Stimulated activated CD8-positive, alpha-beta memory T cell treated with anti-CD3 and anti-CD28 coated beads, Interleukin-15, amount 100 ng/mL, for 4 hours (primary cell): Measurements from ENCODE around the gene GPATCH8.

ENCODE experiments used
- DNase-seq, 2 donors: peaks; one replicate each; pipeline ENCODE4 v3.0.0-alpha.2; 2020; ENCODE audit warnings: low read depth in 2 of 2

The GPATCH8 gene

DNA sequence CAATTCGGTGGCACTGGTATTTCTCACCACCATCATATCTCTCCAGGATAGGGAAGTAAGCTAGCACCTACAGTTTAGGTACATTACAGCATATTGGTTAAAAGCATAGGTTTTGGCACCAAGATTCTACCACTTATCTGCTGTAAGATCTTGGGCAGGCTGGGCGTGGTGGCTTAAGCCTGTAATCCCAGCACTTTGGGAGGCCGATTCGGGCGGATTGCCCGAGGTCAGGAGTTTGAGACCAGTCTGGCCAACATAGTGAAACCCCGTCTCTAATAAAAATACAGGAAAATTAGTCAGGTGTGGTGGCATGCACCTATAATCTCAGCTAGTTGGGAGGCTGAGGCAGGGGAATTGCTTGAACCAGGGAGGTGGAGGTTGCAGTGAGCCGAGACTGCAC, 51.4 kb downstream of the GPATCH8 start:
- DNase-seq = no peak

DNA sequence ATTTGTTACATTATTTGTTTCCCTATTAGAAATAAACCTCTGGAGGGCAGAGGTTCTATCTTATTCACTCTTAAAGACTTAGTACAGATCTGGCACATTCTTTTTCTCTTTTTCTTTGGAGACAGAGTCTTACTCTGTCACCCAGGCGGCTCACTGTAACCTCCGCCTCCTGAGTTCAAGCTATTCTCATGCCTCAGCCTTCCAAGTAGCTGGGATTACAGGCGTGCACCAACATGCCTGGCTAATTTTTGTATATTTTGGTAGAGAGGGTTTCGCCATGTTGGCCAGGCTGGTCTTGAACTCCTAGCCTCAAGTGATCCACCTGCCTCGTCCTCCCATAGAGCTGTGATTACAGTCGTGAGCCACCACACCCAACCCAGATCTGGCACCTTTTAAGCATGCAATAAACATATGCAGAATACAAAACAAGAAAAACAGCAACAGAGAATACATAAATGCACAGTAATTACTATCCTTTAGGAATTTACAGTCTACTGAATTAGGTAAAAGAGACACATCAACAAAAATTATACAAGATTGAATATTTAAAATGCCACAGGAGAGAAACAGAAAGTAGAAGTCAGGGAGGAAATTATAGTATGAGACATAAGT, 52.1 kb downstream of the GPATCH8 start:
- no peak for DNase-seq

DNA sequence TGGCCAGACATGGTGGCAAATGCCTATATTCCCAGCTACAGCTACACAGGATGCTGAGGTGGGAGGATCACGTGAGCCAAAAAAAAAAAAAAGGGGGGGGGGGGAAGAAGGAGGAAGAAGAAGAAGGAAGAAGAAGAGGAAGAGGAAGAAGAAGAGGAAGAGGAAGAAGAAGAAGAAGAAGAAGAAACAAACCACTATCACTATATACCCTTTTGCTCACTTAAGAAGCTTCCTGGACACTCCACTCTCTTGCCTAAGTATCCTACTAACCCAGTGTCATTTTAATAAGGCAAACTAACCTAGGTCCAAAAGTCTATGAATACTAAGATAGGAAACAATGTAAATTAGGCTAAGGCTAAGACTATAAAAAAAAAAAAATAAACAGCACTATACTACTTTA, 54.8 kb downstream of the GPATCH8 start:
- DNase-seq = no peak

DNA sequence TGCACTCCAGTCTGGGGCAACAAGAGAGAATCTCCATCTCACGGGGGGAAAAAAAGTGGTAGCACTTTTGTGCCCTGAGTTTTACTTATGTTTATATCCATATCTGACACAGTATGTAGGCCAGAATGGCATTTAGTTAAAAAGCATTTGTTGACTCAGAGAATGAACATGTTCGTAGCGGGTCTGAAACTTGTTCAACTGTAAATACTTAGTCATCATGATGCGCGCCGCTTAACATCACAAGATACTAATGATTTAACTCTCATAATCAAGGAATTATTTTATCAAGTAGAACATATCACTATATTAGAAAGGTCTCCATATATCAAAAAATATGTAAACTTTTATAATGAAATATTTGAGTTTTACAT, 58.5 kb downstream of the GPATCH8 start:
- no peak for DNase-seq

DNA sequence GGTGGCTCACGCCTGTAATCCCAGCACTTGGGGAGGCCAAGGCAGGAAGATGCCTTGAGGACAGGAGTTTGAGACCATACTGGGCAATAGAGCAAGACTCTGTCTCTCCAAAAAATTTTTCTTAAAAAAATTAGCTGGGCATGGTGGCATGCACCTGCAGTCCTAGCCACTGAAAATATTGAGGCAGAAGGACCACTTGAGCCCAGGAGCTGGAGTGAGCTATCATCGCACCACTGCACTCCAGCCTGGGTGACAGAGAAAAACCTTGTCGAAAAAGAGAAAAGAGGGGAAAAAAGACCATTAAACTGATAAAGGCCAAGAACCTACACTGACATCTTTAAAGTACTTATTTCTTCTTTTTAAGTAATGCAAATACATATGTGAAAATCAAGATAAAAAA, 60.4 kb downstream of the GPATCH8 start:
- no peak for DNase-seq

DNA sequence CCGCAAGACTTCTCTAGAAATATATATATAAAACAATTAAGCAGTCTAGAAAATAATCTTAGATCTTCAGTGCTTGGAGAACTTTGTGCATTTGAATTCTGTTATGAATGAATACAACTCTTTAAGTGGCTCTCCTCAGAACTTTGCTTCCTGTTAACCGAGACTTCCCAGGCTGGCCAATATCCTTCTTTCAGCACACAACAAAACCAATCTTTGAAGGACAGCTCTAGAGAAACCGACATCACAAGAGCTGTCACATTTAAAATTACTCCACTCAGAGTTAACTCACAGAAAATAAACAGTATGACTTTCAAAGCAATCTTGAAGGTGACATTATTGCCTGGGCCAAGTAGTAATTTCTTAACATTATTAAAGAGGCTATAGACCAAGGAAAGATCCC, 64.0 kb downstream of the GPATCH8 start:
- no peak for DNase-seq

DNA sequence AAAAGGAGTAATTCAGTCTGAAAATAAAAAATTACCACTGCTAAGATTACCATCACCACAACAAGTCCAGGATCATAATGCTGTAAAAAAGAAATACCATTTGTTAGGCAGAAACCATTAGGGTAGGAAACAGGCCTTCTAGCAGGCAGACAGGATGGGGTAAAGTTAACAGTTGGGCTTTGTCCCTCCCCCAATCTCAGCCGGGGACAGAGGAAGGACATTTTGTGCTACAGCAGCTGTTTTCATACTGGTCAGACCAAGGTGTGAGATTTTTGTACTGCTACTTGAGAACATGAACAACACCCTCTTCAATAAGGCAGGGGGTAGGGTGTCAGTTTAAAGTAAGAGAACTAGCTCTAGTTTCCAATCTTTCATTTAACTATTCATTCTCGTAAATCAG, 64.6 kb downstream of the GPATCH8 start:
- DNase-seq = no peak

DNA sequence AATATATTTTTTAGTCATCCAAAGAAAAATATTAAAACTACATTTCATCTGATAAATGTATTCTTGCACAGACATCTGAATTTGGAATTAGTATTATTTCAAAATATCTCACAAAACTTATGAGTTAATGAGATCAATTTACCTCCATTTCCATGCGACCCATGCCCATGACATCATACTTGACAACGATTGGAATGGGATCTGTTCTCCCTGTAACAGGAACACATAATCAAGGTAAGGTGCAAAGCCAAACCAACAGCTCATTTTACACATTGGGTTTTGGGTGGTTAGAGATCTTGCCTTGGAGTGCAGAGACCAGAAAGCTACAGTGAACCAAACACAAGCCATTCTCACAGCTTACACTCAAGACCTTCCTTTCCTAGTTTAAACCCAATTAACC, 66.9 kb downstream of the GPATCH8 start:
- DNase-seq = no peak

DNA sequence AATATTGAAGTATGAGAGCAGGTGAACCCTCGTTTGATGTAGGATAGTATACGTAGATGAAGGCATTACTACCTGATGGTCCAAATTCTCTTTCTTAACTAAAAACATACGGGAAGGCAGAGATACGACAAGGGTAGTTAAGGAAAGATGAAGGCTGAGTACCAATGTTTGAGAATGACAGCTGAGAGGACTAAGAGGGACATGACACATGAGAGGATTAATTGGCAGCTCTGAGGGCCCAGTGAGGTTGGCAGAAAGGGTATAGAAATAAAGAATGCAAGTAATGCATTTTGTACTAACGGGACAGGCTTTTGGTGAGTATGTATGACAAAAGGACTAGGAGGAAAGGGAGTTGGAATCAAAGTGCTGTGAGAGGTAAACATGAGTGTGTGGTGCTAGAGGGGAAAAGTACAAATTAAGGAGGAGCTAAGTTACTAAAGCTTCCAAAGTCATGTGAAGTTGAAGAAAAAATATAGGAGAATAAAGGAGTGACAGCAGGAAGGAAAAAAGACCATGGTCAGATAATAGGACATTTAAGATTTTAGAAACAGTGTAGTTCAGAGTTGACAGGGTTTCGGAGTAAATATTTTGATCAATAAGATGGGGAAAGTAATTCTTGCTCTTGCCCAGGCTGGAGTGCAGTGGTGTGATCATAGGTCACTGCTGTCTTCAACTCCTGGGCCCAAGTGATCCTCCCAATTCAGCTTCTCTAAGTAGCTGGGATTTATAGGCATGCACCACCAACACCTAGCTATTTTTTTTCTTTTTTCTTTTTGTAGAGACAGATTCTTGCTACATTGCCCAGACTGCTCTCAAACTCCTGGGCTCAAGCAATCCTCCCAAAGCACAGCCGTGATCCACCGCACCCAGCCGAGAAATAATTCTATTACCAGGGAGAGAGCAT, 70.7 kb downstream of the GPATCH8 start:
- DNase-seq = no peak

DNA sequence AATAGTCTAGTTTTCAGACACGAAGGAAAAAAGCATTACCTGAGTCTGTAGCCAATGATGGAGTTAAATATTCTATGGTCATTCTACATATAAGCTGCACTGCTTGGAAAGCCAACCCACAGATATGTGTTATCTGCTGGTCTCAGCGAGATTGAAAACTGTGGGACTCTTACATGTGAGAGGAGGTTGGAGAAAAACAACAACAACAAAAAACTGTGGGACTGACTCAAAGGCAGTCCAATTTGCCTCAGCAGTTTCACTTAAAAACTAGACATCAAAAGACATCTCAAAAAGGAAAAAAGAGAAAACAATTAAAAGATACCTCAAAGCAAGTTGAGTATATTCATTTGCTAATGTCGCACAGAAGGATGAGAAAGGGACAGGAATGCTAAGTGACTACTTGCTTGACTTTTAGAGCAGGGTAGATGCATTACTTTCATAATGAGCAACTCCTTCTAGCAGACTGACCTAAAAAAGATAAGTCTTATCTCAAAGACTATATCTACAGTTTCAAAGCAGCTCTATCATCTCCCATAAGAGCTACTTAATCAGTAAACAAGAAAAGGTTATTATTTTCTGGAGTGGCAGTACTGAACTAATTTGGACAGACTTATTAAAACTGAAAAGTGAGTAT, 78.3 kb downstream of the GPATCH8 start:
- DNase-seq = no peak

DNA sequence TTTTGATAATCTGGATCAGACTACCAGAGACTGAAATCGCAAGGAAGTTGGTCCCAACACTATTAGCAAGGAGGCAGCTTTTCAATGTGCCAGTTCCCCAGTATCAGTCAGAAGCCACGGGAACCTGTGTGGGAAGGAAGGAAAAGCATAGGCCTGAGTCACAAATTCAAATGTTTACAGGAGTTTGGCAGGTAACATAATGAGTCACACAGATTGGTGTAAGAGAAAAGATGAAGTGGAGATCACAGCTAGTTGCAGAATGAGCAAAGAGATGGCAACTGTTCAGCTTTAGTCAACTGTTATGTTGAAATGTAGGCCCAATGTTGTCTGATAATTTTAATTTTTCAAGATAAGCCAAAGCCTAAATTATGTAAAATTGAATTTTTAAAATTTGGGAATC, 85.7 kb downstream of the GPATCH8 start:
- DNase-seq = no peak

DNA sequence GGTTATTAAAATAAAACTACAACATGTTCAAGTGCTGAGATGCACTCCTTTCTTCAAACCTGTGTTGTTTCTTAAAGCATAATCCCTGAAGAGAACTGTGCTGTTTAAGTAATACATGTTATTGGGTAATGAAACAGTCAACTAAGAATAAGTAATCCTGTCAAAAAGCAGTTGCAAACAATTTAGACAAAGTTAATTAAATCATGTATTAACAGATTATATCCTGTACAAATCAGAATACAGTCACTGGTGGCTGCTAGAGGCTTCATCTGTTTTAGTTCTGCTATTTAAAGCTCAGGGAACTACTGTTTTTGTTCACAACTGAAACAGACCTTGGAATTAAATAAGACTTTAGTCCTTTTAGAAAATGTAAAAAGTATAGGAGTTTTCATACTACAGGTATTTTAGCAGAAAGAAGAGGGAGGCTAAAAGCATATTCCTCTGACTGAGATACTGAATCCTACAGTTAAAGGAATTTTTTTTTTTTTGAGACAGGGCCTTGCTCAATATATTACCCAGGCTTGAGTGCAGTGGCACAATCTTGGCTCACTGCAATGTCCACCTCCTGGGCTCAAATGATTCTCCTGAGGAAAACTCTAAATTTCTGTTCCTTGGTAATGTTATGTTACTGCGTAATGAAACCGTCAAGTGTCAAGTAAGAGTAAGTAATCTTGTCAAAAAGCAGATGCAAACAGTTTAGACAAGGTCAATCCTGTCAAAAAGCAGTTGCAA, 86.5 kb downstream of the GPATCH8 start:
- DNase-seq = no peak

DNA sequence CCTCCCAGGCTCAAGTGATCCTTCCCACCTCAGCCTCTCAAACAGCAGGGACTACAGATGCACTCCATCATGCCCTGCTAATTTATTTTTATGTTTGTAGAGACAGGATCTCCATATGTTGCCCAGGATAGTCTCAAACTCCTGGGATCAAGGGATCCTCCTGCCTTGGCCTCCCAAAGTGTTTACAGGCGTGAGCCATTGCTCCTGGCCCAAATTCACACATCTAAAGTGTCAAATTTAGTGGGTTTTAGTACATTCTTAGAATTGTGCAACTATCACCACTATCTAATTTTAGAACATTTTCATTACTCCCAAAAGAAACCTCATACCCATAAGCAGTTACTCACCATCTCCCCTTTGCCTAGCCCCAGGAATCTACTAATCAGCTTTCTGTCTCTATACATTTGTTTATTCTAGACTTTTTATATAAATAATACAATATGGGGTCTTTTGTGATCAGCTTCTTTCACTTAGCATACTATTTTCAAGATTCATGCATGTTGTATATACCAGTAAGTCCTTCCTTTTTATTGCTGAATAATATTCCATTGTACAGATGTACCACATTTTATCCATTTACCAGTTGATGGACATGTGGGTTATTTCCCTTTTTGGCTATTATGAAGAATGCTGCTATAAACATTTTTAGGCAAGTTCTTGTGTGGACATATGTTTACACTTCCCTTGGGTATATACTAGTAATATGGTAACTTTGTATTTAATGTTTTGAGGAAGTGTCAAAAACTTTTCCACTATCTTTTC, 88.6 kb downstream of the GPATCH8 start:
- no peak for DNase-seq

DNA sequence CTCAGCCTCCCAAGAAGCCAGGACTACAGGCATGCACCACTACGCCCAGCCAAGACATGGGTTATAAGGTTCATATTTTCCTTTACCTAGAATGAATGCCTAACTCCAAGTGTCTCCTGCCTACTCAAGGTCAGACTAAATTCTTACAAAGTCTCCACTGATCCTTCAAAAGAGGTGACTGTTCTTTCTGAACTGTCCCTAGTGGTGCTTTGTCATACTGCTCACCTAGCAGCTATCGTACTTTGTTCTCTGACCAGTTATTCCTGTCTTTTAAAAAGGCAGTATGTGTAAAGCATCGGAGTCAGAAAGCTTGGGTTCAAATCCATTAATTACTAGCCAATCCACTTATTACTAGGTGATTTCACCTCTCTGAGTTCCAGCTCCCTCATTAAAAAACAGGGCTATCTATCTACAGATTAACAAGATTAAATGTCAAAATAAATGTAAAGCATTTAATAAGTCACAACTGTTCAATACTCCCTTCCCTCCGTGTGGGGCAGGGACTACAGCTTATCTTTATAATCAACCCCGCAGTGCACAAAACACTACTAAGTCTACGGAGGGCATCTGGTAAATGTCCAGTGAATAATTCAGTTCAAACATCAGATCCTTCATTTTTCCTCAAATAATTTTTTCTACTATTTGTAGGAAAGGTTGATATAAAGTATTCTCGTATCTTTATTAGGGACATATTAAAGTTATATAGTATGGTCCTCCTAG, 93.7 kb downstream of the GPATCH8 start:
- no peak for DNase-seq

DNA sequence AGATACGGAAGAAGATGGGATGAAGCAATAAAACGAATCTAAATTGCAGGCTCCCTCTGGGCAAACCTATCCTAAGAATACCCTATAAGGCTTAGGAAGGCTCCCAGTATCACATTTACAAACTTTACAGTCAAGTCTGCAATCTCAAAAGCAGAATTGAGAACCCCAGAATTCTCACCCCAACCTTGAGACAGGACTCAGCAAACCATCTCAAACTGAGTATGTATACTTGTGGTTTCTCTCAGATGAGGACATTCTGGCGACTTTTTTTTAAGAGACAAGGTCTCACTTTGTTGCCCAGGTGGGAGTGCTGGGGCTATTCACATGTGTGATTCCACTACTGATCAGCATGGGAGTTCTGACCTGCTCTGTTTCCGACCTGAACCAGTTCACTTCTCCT, 94.4 kb downstream of the GPATCH8 start:
- no peak for DNase-seq

DNA sequence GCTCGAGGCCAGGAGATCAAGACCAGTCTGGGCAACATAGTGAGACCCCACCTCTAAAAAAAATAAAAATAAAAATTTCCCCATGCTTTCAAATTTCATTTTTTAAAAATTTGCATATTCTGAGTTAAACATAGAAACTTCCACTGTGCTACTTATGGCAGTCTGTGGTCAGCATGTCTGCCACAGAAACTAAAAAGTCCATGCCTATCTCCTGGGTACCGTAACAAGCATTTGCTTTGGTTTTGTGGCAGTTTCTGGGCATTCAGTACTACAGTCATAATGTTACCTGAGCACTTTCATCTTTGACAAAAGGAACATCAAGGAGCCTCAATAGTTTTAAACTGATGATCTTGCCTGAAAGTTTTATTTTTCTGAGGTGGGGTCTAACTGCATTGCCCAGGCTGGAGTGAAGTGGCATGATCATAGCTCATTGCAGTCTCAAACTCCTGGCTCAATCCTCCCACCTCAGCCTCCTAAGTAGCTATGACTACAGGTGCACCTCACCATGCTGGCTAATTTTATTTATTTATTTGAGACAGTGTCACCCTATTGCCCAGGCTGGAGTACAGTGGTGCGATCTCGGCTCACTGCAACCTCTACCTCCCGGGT, 100.5 kb downstream of the GPATCH8 start:
- no peak for DNase-seq

DNA sequence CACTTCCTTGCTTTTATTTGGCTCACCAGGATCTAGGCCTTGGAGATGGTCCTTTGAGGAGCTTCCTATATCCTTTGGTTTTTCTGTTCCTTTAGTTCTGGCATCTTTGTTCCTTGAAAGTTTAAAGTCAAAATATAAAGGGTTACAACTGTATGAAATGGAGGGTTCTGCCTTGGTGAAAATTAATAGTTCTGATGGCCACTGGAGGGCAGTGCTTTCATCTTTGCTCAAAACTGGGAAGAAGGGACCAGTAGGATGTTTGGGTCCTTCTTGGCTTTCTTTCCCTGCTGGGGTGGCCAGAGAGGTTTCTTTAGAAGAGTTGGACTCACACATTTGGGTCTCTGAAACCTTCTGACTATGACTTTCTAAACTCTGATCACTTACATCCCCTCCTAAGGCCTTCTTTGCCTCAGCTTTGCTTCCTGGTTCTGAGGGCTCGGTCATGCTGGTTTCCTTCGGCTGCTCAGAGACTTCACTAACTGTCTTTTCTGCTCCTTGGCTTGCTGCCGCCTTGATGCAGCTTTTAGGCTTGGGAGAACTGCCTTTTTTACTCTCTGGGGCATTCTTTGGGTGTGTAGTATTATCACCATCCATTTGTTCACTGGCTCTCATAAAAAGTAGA, 102.9 kb downstream of the GPATCH8 start:
- no peak for DNase-seq

DNA sequence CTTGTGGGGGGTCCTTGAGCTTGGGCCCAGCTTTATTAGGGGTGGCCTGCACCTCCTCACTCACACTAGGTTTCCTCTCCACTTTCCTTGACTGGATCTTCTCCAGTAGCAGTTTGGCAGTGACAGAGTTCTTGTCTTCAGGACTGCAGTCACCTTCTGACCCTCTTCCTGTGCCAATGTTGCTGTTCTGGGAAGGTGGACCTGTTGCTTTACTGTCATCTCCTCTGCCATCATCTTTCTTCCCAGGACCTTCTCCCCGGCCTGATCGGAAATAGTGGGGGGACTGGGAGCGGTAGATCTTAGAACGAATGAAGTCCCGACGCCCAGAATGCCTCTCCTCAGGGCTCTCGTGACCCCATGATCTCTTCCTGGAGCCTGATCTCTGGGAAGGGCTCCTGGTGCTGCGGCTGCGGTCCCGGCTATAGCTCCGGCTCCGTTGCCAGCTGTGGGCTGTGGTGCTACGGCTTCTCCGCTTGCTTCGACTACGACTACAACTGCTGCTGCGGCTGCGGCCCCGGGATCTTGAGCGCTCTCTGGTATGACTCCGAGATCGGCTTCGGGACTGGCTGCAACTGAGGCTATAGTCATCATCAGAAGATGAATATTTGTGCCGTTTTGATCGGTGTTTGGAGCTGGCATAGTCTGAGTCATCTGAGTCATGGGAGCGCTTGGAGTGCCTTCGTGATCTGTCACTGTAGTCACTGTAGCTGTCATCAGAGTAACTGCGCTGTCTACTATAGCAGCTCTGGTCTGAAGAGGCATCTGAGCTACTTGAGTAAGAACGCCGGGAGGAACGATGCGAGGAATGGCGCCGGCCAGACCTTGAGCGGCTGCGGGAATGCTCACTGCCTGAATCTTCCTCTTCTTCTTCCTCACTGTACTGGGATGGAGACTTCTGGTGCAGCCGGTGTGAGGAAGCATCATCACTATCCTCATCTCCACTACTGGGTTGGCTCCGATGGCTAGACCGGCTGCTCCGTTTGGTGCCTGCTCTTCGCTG, 104.2 kb downstream of the GPATCH8 start:
- no peak for DNase-seq
